A673 (cell line): ENCODE results near the gene TOE1.

Experiments used
- CTCF ChIP-seq: fragments of 300-800, 200-600 bp; sonication (generic); conservative IDR thresholded peaks from 2 replicates; pipeline ENCODE4 v1.5.1; 2017; ENCODE audit warnings: low read depth, mild to moderate bottlenecking, antibody characterized with exemption, low read length, moderate library complexity, mixed read lengths
- EZH2 ChIP-seq: fragments of 200-600 bp; sonication (generic); IDR thresholded peaks from 2 replicates; pipeline ENCODE4 v1.6.1; 2017; ENCODE audit warnings: borderline replicate concordance, low read depth, mild to moderate bottlenecking, mixed read lengths, antibody characterized with exemption, low read length; ENCODE audit not compliant: poor library complexity, severe bottlenecking

GRCh38 chr1:45305231-45305630 lies 34.7 kb upstream of the TOE1 start:
- no peak for TF ChIP-seq CTCF
- no peak for TF ChIP-seq EZH2
